WTC11 (cell line): ENCODE data around the gene OPTC. TPM values are rescaled to one million over a fixed set of nuclear protein-coding genes. Genes with fewer than 3 reads are reported as not detected.
"Not testable (repeated sequence)": the region's sequence is repeated elsewhere in the genome, so short reads cannot be mapped to it uniquely, and the experiment has no call there.

Source experiments
- ATAC-seq: fragments of 200-7000 bp; cut with Tn5 transposase; 2 replicates; pipeline ENCODE4 v1.10.0; 2021; ENCODE audit warnings: mild to moderate bottlenecking, moderate library complexity
- CTCF ChIA-PET: fragments of 300-600 bp; sonication (Branson Sonifier 250); formaldehyde crosslinking; loops from one replicate; lab custom pipeline; 2021; ENCODE audit warnings: antibody characterized with exemption; lab: Charles Lee
- POLR2A ChIA-PET: fragments of 350-600 bp; sonication (Branson Sonifier 250); formaldehyde crosslinking; loops from one replicate; lab custom pipeline; 2021; ENCODE audit warnings: antibody characterized with exemption; lab: Charles Lee
- DNase-seq: peaks from one replicate; pipeline ENCODE4 v3.0.0; 2021; ENCODE audit warnings: low spot score
- H3K27ac Mint-ChIP-seq: 2 replicates; pipeline ENCODE4 v1.8.0; 2021; ENCODE audit warnings: mixed read lengths
- H3K27me3 Mint-ChIP-seq: 2 replicates; pipeline ENCODE4 v1.8.0; 2021; ENCODE audit warnings: low read depth, mild to moderate bottlenecking, moderate library complexity, mixed read lengths
- H3K36me3 Mint-ChIP-seq: 2 replicates; pipeline ENCODE4 v1.8.0; 2021; ENCODE audit warnings: mixed read lengths
- H3K4me1 Mint-ChIP-seq: 2 replicates; pipeline ENCODE4 v1.8.0; 2022; ENCODE audit warnings: mixed read lengths
- H3K4me3 Mint-ChIP-seq: 2 replicates; pipeline ENCODE4 v1.8.0; 2021; ENCODE audit warnings: mild to moderate bottlenecking, moderate library complexity, mixed read lengths
- H3K9me3 Mint-ChIP-seq: 2 replicates; pipeline ENCODE4 v1.8.0; 2021; ENCODE audit warnings: mixed read lengths
- ATF3 ChIP-seq: sonication (generic); formaldehyde crosslinking; conservative IDR thresholded peaks from 2 replicates; pipeline ENCODE4 v1.8.1; 2022; ENCODE audit warnings: mild to moderate bottlenecking, missing genetic modification reagents
- ATF6 ChIP-seq: sonication (generic); formaldehyde crosslinking; IDR thresholded peaks from 2 replicates; pipeline ENCODE4 v1.8.1; 2023; ENCODE audit warnings: mild to moderate bottlenecking, missing genetic modification reagents
- CREM ChIP-seq: sonication (generic); formaldehyde crosslinking; IDR thresholded peaks from 2 replicates; pipeline ENCODE4 v1.8.1; 2022; ENCODE audit warnings: mild to moderate bottlenecking, missing genetic modification reagents, moderate library complexity
- CTCF ChIP-seq: fragments of 200-600 bp; IDR thresholded peaks from 2 replicates; pipeline ENCODE4 v1.8.0; 2022; ENCODE audit warnings: antibody characterized with exemption
- E2F1 ChIP-seq: sonication (generic); formaldehyde crosslinking; IDR thresholded peaks from 2 replicates; pipeline ENCODE4 v1.8.0; 2022; ENCODE audit warnings: mild to moderate bottlenecking, missing genetic modification reagents
- ELF4 ChIP-seq: sonication (generic); formaldehyde crosslinking; IDR thresholded peaks from 2 replicates; pipeline ENCODE4 v1.8.1; 2022; ENCODE audit warnings: low read depth, mild to moderate bottlenecking, moderate library complexity, missing genetic modification reagents
- EMX1 ChIP-seq: fragments of 250-450 bp; sonication (Bioruptor Pico); IDR thresholded peaks from 2 replicates; pipeline ENCODE4 v1.8.0; 2021; ENCODE audit warnings: mild to moderate bottlenecking
- ERG ChIP-seq: fragments of 250-450 bp; sonication (Bioruptor Pico); IDR thresholded peaks from 2 replicates; pipeline ENCODE4 v1.8.0; 2021; ENCODE audit warnings: mild to moderate bottlenecking
- GABPB1 ChIP-seq: sonication (generic); formaldehyde crosslinking; IDR thresholded peaks from 2 replicates; pipeline ENCODE4 v1.8.1; 2023; ENCODE audit warnings: mild to moderate bottlenecking, missing genetic modification reagents
- MAX ChIP-seq: sonication (generic); formaldehyde crosslinking; IDR thresholded peaks from 2 replicates; pipeline ENCODE4 v1.8.0; 2022; ENCODE audit warnings: mild to moderate bottlenecking, missing genetic modification reagents
- MLX ChIP-seq: sonication (generic); formaldehyde crosslinking; IDR thresholded peaks from 2 replicates; pipeline ENCODE4 v1.8.1; 2023; ENCODE audit warnings: mild to moderate bottlenecking, missing genetic modification reagents, moderate library complexity
- NFATC4 ChIP-seq: fragments of 250-450 bp; sonication (Bioruptor Pico); IDR thresholded peaks from 2 replicates; pipeline ENCODE4 v1.9.0; 2021; ENCODE audit warnings: mild to moderate bottlenecking
- NR1H2 ChIP-seq: sonication (generic); formaldehyde crosslinking; IDR thresholded peaks from 2 replicates; pipeline ENCODE4 v1.9.0; 2021; ENCODE audit warnings: mild to moderate bottlenecking, moderate library complexity, missing genetic modification reagents
- NR2C2 ChIP-seq: sonication (generic); formaldehyde crosslinking; IDR thresholded peaks from 2 replicates; pipeline ENCODE4 v1.8.0; 2022; ENCODE audit warnings: mild to moderate bottlenecking, missing genetic modification reagents
- PRRX2 ChIP-seq: fragments of 250-450 bp; sonication (Bioruptor Pico); IDR thresholded peaks from 2 replicates; pipeline ENCODE4 v1.8.0; 2021; ENCODE audit warnings: mild to moderate bottlenecking
- SMAD3 ChIP-seq: sonication (generic); formaldehyde crosslinking; IDR thresholded peaks from 2 replicates; pipeline ENCODE4 v1.8.0; 2022; ENCODE audit warnings: missing genetic modification reagents, mild to moderate bottlenecking, borderline replicate concordance
- TEAD1 ChIP-seq: sonication (generic); formaldehyde crosslinking; IDR thresholded peaks from 2 replicates; pipeline ENCODE4 v1.8.0; 2022; ENCODE audit warnings: mild to moderate bottlenecking, missing genetic modification reagents
- USF2 ChIP-seq: sonication (generic); formaldehyde crosslinking; IDR thresholded peaks from 2 replicates; pipeline ENCODE4 v1.8.1; 2023; ENCODE audit warnings: mild to moderate bottlenecking, missing genetic modification reagents, moderate library complexity
- ZNF219 ChIP-seq: sonication (generic); formaldehyde crosslinking; IDR thresholded peaks from 2 replicates; pipeline ENCODE4 v1.8.0; 2023; ENCODE audit warnings: missing genetic modification reagents, mild to moderate bottlenecking, borderline replicate concordance
- ZNF232 ChIP-seq: sonication (generic); formaldehyde crosslinking; IDR thresholded peaks from 2 replicates; pipeline ENCODE4 v1.8.0; 2022; ENCODE audit warnings: mild to moderate bottlenecking, missing genetic modification reagents
- ZNF263 ChIP-seq: sonication (generic); formaldehyde crosslinking; IDR thresholded peaks from 2 replicates; pipeline ENCODE4 v1.8.1; 2022; ENCODE audit warnings: low read depth, mild to moderate bottlenecking, moderate library complexity, missing genetic modification reagents
- total RNA-seq: library from RNA; stranded (reverse); gene quantifications from 3 replicates; pipeline ENCODE4 v1.2.3, GENCODE V29; 2021

The OPTC gene
- total RNA-seq, 1 experiment from 2014 or later, result 0.55 TPM

GRCh38 chr1:203465948-203466347, 28.0 kb upstream of the OPTC start:
- Mint-ChIP-seq H3K27ac (no peak overlapping the region), H3K4me3 (no peak overlapping the region), H3K4me1 (peaks cover 21% of the 10 kb centered on the region), H3K36me3 (no peaks in the 10 kb centered on the region), H3K27me3 (no peaks in the 10 kb centered on the region; the same call in 1 of the 2 replicates), H3K9me3 (no peaks in the 10 kb centered on the region)
- CTCF ChIA-PET, result interaction anchor here (0.7 to 2.4 kb wide), 4 partner anchors 10 to 124 kb away, joined by 3 to 10 read pairs (median 6); partner anchors contain the start of gene PRELP
- ATAC-seq (peak; percentile 34; the same call in 1 of the 2 replicates), DNase-seq (no peak)
- TF ChIP-seq NR2C2 (no peak), NFATC4 (CRISPR knock-in tag) (no peak), CTCF (no peak), TEAD1 (CRISPR knock-in tag) (no peak), GABPB1 (CRISPR knock-in tag) (no peak), MAX (CRISPR knock-in tag) (no peak), NR1H2 (CRISPR knock-in tag) (no peak), USF2 (CRISPR knock-in tag) (no peak), ZNF219 (CRISPR knock-in tag) (no peak), SMAD3 (no peak), E2F1 (CRISPR knock-in tag) (no peak), ERG (CRISPR knock-in tag) (no peak), ELF4 (CRISPR knock-in tag) (no peak), ZNF263 (no peak)
- POLR2A ChIA-PET, result no interaction called here

- ATAC-seq, POLR2A ChIA-PET, H3K4me3 Mint-ChIP-seq, H3K27me3 Mint-ChIP-seq, H3K36me3 Mint-ChIP-seq, H3K9me3 Mint-ChIP-seq, H3K27ac Mint-ChIP-seq, DNase-seq: not testable (repeated sequence)
- peaks cover 21% of the 10 kb centered on the region for H3K4me1 Mint-ChIP-seq
- CTCF ChIA-PET, result interaction anchor here (1.0 to 2.4 kb wide), 3 partner anchors 9 to 125 kb away, joined by 3 to 10 read pairs (median 8); partner anchors contain the start of gene PRELP
Observed at GRCh38 chr1:203466906-203467549, 26.9 kb upstream of the OPTC start.

- H3K4me1 Mint-ChIP-seq, result peaks cover 21% of the 10 kb centered on the region
- CTCF ChIA-PET, result interaction anchor here (2.4 kb wide), 1 partner anchor 20 kb away, joined by 10 read pairs; no protein-coding TSS in a partner anchor
Observed at GRCh38 chr1:203467550-203467921, 26.4 kb upstream of the OPTC start.

More at GRCh38 chr1:203467550-203467921, 26.4 kb upstream of the OPTC start:
- Mint-ChIP-seq H3K9me3 (no peaks in the 10 kb centered on the region), H3K36me3 (no peaks in the 10 kb centered on the region), H3K4me3 (no peak overlapping the region), H3K27me3 (no peaks in the 10 kb centered on the region; the same call in 1 of the 2 replicates), H3K27ac (no peak overlapping the region)
- POLR2A ChIA-PET, result no interaction called here
- DNase-seq, result no peak
- TF ChIP-seq NFATC4 (CRISPR knock-in tag) (no peak), MLX (no peak), ATF6 (no peak), SMAD3 (no peak), EMX1 (CRISPR knock-in tag) (no peak), PRRX2 (CRISPR knock-in tag) (no peak), CREM (CRISPR knock-in tag) (no peak), ATF3 (CRISPR knock-in tag) (no peak), ZNF232 (CRISPR knock-in tag) (no peak)
- no peak for ATAC-seq
